Lung (tissue), 12 donors: ENCODE results near the gene FNDC11. TPM values are rescaled to one million over a fixed set of nuclear protein-coding genes. Genes with fewer than 3 reads are reported as not detected.

Experiments
- ATAC-seq: fragments of 200-7000 bp; cut with Tn5 transposase; one replicate; pipeline ENCODE4 v1.9.1; 2020; ENCODE audit warnings: moderate number of reproducible peaks; ENCODE audit not compliant: insufficient read depth, low FRiP score
- DNase-seq, 3 donors: peaks; one replicate each; pipeline ENCODE4 v3.0.0-alpha.2; 2013 to 2017
- H3K27ac ChIP-seq, 2 donors: one replicate each; pipeline ENCODE4 v1.5.1; 2013; ENCODE audit warnings: mild to moderate bottlenecking in 2 of 2, moderate library complexity in 2 of 2, control low read depth in 1 of 2, inconsistent platforms in 1 of 2, low read depth in 1 of 2, low read length in 1 of 2
- H3K27me3 ChIP-seq, 3 donors: one replicate each; pipeline ENCODE4 v1.5.1; 2013; ENCODE audit warnings: low read length in 2 of 3; ENCODE audit not compliant: control insufficient read depth in 3 of 3, insufficient read depth in 3 of 3
- H3K36me3 ChIP-seq, 4 donors: one replicate each; pipeline ENCODE4 v1.5.1; 2013; ENCODE audit warnings: low read length in 4 of 4, mild to moderate bottlenecking in 1 of 4, moderate library complexity in 1 of 4; ENCODE audit not compliant: control insufficient read depth in 4 of 4, insufficient read depth in 4 of 4
- H3K4me1 ChIP-seq, 5 donors: one replicate each; pipeline ENCODE4 v1.5.1; 2013; ENCODE audit warnings: low read length in 5 of 5, mild to moderate bottlenecking in 2 of 5, moderate library complexity in 1 of 5; ENCODE audit not compliant: control insufficient read depth in 5 of 5, insufficient read depth in 5 of 5
- H3K4me3 ChIP-seq: one replicate; pipeline ENCODE4 v1.5.1; 2013; ENCODE audit warnings: mild to moderate bottlenecking, control low read depth, moderate library complexity
- H3K9ac ChIP-seq, 2 donors: one replicate each; pipeline ENCODE4 v1.5.1; 2013; ENCODE audit warnings: low read length in 2 of 2, control low read depth in 1 of 2; ENCODE audit not compliant: insufficient read depth in 1 of 2
- H3K9me3 ChIP-seq, 4 donors: one replicate each; pipeline ENCODE4 v1.5.1; 2013; ENCODE audit warnings: low read length in 3 of 4, mild to moderate bottlenecking in 1 of 4, moderate library complexity in 1 of 4; ENCODE audit not compliant: control insufficient read depth in 4 of 4, insufficient read depth in 3 of 4
- CTCF ChIP-seq: IDR thresholded peaks from 2 replicates; pipeline ENCODE4 v1.5.1; 2012; ENCODE audit warnings: mild to moderate bottlenecking; ENCODE audit errors: control extremely low read depth, extremely low read depth
- WGBS, 2 donors: extraction: QIAGEN DNeasy Blood & Tissue Kit; methylation state at CpG; one replicate each; pipeline ENCODE4 v1.1.7; 2013; 5-methylcytosine and 5-hydroxymethylcytosine counted together
- polyA plus RNA-seq, 2 donors: library from polyadenylated mRNA; stranded (reverse); fragments of 200-250 nt; gene quantifications; one replicate each; pipeline ENCODE4 v1.2.1, GENCODE V29; 2013
- total RNA-seq, 2 donors: library from RNA; depleted of rRNA in 1 of 2; stranded (reverse); fragments of >200 nt in 1 of 2; gene quantifications; one replicate each; pipeline ENCODE4 v1.2.1, GENCODE V29; 2014 to 2021
- donor health status: control.
- donor health status: control.
- donor health status: Bipolar disorder and iron deficiency.
- donor health status: healthy.
- donor health status: DM: yes; HTN: yes; CAD: no.

Gene FNDC11
- total and polyA plus RNA-seq, 4 donors = 1.0 to 3.2 (median 2.3) TPM

GRCh38 chr20:63567136-63567385, 13.1 kb downstream of the FNDC11 start:
- no peak for TF ChIP-seq CTCF
- Histone ChIP-seq H3K27ac (peak overlapping the region in 1 of 2 donors; percentile 28), H3K9me3 (peaks cover 0 to 8% (median 0%) of the 10 kb centered on the region in 4 donors), H3K27me3 (no peaks in the 10 kb centered on the region), H3K4me3 (no peak overlapping the region), H3K9ac (no peak overlapping the region), H3K36me3 (peaks cover 0 to 62% (median 3%) of the 10 kb centered on the region in 4 donors), H3K4me1 (peaks cover 0 to 3% (median 0%) of the 10 kb centered on the region in 5 donors)
- 77 to 82% methylated on average over 22 of the region's 22 CpGs for WGBS, 2 donors
- DNase-seq (no peak), ATAC-seq (no peak)

DNA sequence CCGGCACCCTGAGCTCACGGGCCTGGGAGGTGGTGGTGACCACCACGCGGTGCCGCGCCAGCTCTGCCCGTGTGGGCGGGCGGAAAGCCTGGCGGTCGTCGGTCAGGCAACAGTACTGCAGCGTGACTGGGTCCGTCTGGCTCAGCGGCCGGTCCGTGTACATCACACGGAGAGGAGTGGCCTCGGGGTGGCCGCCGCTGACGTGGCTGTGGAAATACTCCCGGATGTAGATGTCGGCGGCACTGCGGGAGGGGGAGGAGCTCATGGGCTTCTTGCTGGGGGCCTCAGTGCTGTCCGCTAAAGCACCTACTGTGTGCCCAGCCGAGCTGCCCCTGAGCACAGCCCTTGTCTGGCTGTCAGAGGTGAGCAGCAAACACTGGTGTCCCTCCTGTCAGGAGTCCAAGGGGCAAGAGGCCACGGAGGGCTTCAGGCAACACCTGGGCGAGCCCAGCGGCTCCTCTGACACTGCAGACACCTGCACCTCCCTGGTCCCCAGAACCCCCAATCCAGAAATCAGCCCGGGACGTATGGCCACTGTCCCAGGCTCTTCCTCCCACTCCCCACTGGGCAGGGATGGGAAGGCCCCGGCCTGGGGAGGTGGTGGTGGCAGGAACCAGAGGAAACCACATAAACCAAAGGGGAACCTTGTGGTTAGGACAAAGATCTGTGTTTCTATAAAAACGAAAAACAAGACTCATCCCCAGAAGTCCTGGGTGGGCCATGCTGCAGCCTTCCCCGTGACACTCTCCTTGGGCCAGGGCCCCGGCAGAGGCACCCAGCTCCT, 13.6 kb downstream of the FNDC11 start:
- Histone ChIP-seq H3K4me3 (no peak overlapping the region), H3K4me1 (peaks cover 0 to 5% (median 0%) of the 10 kb centered on the region in 5 donors), H3K27me3 (no peaks in the 10 kb centered on the region), H3K36me3 (peaks cover 0 to 60% (median under 1%) of the 10 kb centered on the region in 4 donors), H3K9ac (no peak overlapping the region), H3K9me3 (peaks cover 0 to 8% (median 0%) of the 10 kb centered on the region in 4 donors), H3K27ac (peak overlapping the region in 1 of 2 donors; percentile 46)
- DNase-seq (no peak), ATAC-seq (peak; percentile 48)
- TF ChIP-seq CTCF = no peak
- WGBS, 2 donors = 47 to 70% methylated on average over 37 of the region's 37 CpGs

- ATAC-seq (no peak), DNase-seq (no peak)
- whole genome bisulfite sequencing, 2 donors = 51 to 72% methylated on average over 41 to 43 of the region's 43 CpGs
- H3K27ac ChIP-seq = peak overlapping the region in 1 of 2 donors; percentile 46
- H3K9ac ChIP-seq = no peak overlapping the region
- no peak for TF ChIP-seq CTCF
- no peaks in the 10 kb centered on the region for H3K27me3 ChIP-seq
- H3K9me3 ChIP-seq = peaks cover 0 to 8% (median 0%) of the 10 kb centered on the region in 4 donors
- H3K36me3 ChIP-seq = peaks cover 0 to 52% (median 0%) of the 10 kb centered on the region in 4 donors
- H3K4me3 ChIP-seq = no peak overlapping the region
- peaks cover 0 to 12% (median 0%) of the 10 kb centered on the region in 5 donors for H3K4me1 ChIP-seq
Measured at GRCh38 chr20:63568170-63568981, 14.4 kb downstream of the FNDC11 start.
